Measurements from ENCODE around the gene SGMS1. TPM values are rescaled to one million over a fixed set of nuclear protein-coding genes. Genes with fewer than 3 reads are reported as not detected.

Gene SGMS1
- total and polyA plus RNA-seq, 2 donors (not counting 3 experiments of a cell fraction or from before 2014, with no cell fraction given): 9.7 to 23.7 TPM

DNA sequence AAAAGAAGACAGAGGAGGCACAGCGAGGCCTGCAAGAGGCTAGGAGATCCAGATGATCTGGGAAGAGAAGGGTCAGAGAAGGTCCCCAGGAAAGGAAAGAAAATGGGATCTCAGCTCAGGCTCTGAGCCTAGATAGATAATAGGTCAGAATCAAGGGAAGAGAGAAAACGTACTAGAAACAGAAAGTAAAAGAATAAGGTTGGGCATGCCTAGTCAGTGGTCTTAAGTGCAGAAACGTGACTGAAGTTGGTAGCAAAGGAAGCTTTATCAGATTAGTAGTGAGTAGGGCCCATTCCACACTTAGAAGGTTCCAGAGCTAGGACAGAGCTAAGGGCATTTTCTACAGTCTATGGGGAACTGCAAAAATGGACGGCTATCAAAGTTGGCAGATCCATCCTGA is 287.6 kb downstream of the SGMS1 start:
- intact Hi-C loops (cut with micrococcal nuclease): no loop called here
- H3K27me3 ChIP-seq (ENCODE audit: control insufficient read depth in 2 of 2, insufficient read depth in 2 of 2, low read length in 2 of 2): no peaks in the 10 kb centered on the region
- no peak overlapping the region for H3K9ac ChIP-seq (replicated peaks; ENCODE audit: extremely low read depth, insufficient read depth, low read length)
- POLR2A ChIA-PET: no interaction called here
- no peaks in the 10 kb centered on the region for H4K20me1 ChIP-seq (replicated peaks; ENCODE audit: control insufficient read depth, extremely low read depth, insufficient read depth, low read length)
- TF ChIP-seq FOS (IDR thresholded peaks at IDR 0.05; ENCODE audit: borderline replicate concordance, insufficient read depth, low read length): no peak
- no peak for TF ChIP-seq JUN (IDR thresholded peaks at IDR 0.05; ENCODE audit: borderline replicate concordance, insufficient read depth, insufficient read length, low read depth)
- no peak for TF ChIP-seq POLR2A (IDR thresholded peaks at IDR 0.05; ENCODE audit: low read depth, low read length)
- TF ChIP-seq, protein P1, sequence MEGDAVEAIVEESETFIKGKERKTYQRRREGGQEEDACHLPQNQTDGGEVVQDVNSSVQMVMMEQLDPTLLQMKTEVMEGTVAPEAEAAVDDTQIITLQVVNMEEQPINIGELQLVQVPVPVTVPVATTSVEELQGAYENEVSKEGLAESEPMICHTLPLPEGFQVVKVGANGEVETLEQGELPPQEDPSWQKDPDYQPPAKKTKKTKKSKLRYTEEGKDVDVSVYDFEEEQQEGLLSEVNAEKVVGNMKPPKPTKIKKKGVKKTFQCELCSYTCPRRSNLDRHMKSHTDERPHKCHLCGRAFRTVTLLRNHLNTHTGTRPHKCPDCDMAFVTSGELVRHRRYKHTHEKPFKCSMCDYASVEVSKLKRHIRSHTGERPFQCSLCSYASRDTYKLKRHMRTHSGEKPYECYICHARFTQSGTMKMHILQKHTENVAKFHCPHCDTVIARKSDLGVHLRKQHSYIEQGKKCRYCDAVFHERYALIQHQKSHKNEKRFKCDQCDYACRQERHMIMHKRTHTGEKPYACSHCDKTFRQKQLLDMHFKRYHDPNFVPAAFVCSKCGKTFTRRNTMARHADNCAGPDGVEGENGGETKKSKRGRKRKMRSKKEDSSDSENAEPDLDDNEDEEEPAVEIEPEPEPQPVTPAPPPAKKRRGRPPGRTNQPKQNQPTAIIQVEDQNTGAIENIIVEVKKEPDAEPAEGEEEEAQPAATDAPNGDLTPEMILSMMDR (IDR thresholded peaks at IDR 0.05; ENCODE audit: extremely low read depth in 1 of 2, insufficient read depth in 1 of 2, low read depth in 1 of 2, low read length in 2 of 2): no peak
- TF ChIP-seq GATA2 (IDR thresholded peaks at IDR 0.05; ENCODE audit: insufficient read depth, insufficient read length, low read depth, low read length): no peak
- TF ChIP-seq EZH2 (IDR thresholded peaks at IDR 0.05; ENCODE audit: borderline replicate concordance, low read depth, low read length, severe bottlenecking): no peak
- TF ChIP-seq POLR2AphosphoS5 (IDR thresholded peaks at IDR 0.05; ENCODE audit: insufficient read depth, low read depth, low read length): no peak
- TF ChIP-seq, protein P2, sequence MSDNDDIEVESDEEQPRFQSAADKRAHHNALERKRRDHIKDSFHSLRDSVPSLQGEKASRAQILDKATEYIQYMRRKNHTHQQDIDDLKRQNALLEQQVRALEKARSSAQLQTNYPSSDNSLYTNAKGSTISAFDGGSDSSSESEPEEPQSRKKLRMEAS (IDR thresholded peaks at IDR 0.05; ENCODE audit: insufficient read depth, insufficient read length): no peak
- TF ChIP-seq MYC (IDR thresholded peaks at IDR 0.05; ENCODE audit: low read depth, low read length): no peak
- H3K4me3 ChIP-seq (replicated peaks in 1 of 3; ENCODE audit: insufficient read depth in 1 of 3, low read depth in 1 of 3, low read length in 3 of 3): no peak overlapping the region
- H3K4me2 ChIP-seq (ENCODE audit: insufficient read depth, low read length): no peak overlapping the region
- no TSS peak for BruUV-seq (replicated peaks)
- FAIRE-seq (no peak), DNase-seq (ENCODE audit: low read depth, low spot score) (no peak)
- H3K79me2 ChIP-seq (ENCODE audit: control insufficient read depth, insufficient read depth, low read length): no peaks in the 10 kb centered on the region
- H3K4me1 ChIP-seq (ENCODE audit: control insufficient read depth, extremely low read depth, insufficient read depth, low read length): no peaks in the 10 kb centered on the region
- H3K36me3 ChIP-seq (ENCODE audit: control insufficient read depth in 2 of 2, extremely low read depth in 1 of 2, insufficient read depth in 2 of 2, low read length in 2 of 2): no peaks in the 10 kb centered on the region
- H2AFZ ChIP-seq (ENCODE audit: low read depth, low read length): no peak overlapping the region
- no peaks in the 10 kb centered on the region for H3K9me1 ChIP-seq (replicated peaks; ENCODE audit: control insufficient read depth, extremely low read depth, insufficient read depth, low read length)
- H3K27ac ChIP-seq (ENCODE audit: insufficient read depth, low read depth, low read length): no peak overlapping the region
- dilution Hi-C loops (cut with MboI; ENCODE audit: extremely low pct_ligation_motif_present, low sequenced_read_pairs): no loop called here
- CTCF ChIA-PET: no interaction called here
- no peaks in the 10 kb centered on the region for H3K9me3 ChIP-seq (replicated peaks; ENCODE audit: control insufficient read depth, insufficient read depth, low read length)

Data from endothelial cell of umbilical vein (primary cell).